HG02938 (cell line): Measurements from ENCODE around the gene PRKD2.
"Not testable (repeated sequence)": the region's sequence is repeated elsewhere in the genome, so short reads cannot be mapped to it uniquely, and the experiment has no call there.

ENCODE experiments used
- ATAC-seq: cut with Tn5 transposase; IDR thresholded peaks from one replicate; pipeline ENCODE4 v1.9.1; 2021; ENCODE audit warnings: mild to moderate bottlenecking, moderate library complexity; ENCODE audit not compliant: unreplicated experiment

PRKD2 gene

GRCh38 chr19:46717034-46717715 lies at the start of gene PRKD2:
PRKD2 (minus strand) TSS chr19:46717114; CDS start chr19:46716370, 744 bp downstream.
- ATAC-seq, result no peak

GRCh38 chr19:46764817-46765291 lies 47.9 kb upstream of the PRKD2 start:
- no peak for ATAC-seq

- ATAC-seq, result no peak
These were observed 45.5 kb upstream of the PRKD2 start for GRCh38 chr19:46762245-46762890.

GRCh38 chr19:46761418-46761831 lies 44.5 kb upstream of the PRKD2 start:
- no peak for ATAC-seq

- ATAC-seq, result not testable (repeated sequence)
These were observed 44.0 kb upstream of the PRKD2 start for GRCh38 chr19:46760897-46761296.

- no peak for ATAC-seq
These were observed 43.4 kb upstream of the PRKD2 start for GRCh38 chr19:46760363-46760762.

- ATAC-seq, result no peak
These were observed 43.0 kb upstream of the PRKD2 start for GRCh38 chr19:46759817-46760333.

GRCh38 chr19:46759206-46759605 lies 42.3 kb upstream of the PRKD2 start:
- ATAC-seq, result no peak

GRCh38 chr19:46756544-46756888 lies 39.6 kb upstream of the PRKD2 start:
- no peak for ATAC-seq

GRCh38 chr19:46755853-46756543 lies 39.1 kb upstream of the PRKD2 start:
- ATAC-seq, result no peak

GRCh38 chr19:46755077-46755852 lies 38.4 kb upstream of the PRKD2 start:
- ATAC-seq, result no peak

GRCh38 chr19:46753420-46754155 lies 36.7 kb upstream of the PRKD2 start:
- ATAC-seq, result no peak

- ATAC-seq, result no peak
These were observed 31.6 kb upstream of the PRKD2 start for GRCh38 chr19:46748325-46749109.

GRCh38 chr19:46746281-46747057 lies 29.6 kb upstream of the PRKD2 start, which contains the start of gene STRN4:
STRN4 (minus strand) TSS chr19:46746450; CDS start chr19:46746430, 20 bp downstream.
- no peak for ATAC-seq

GRCh38 chr19:46745521-46746280 lies 28.8 kb upstream of the PRKD2 start, which contains the start of gene FKRP:
FKRP (plus strand) TSS chr19:46746057; CDS start chr19:46755451, 9,394 bp downstream.
- ATAC-seq, result no peak

GRCh38 chr19:46745030-46745429 lies 28.1 kb upstream of the PRKD2 start:
- ATAC-seq, result no peak

- no peak for ATAC-seq
These were observed 27.2 kb upstream of the PRKD2 start for GRCh38 chr19:46744005-46744691.
